ENCODE data around the gene PPP1R7. TPM values are rescaled to one million over a fixed set of nuclear protein-coding genes. Genes with fewer than 3 reads are reported as not detected.
A peak's percentile ranks its signal among the peaks of the same experiment; 100 is the strongest.

PPP1R7 gene
- total and polyA plus RNA-seq, 8 donors: 61.6 to 80.0 (median 71.3) TPM

DNA sequence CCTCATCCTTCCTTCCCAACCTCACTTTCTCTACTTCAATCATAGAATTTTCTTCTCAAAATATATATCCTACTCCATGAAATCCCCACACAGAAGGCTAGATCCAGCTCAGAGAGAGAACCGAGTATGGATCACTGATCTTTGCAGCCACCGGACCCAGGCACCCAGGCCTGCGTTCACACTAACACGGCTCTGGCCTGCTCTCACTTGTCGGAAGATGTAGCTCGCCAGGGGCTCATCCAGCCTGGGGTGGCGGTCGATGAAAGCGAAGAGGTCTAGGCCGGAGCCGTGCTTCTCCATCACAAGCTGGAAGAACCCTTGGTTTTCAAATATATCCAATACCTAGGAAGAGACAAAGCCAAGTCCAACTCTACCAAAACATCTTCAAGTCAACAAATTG lies 35.4 kb upstream of the PPP1R7 start:
- DNase-seq (peak in 1 of 4 donors; percentile 70), ATAC-seq (no peak)
- TF ChIP-seq, protein P1, sequence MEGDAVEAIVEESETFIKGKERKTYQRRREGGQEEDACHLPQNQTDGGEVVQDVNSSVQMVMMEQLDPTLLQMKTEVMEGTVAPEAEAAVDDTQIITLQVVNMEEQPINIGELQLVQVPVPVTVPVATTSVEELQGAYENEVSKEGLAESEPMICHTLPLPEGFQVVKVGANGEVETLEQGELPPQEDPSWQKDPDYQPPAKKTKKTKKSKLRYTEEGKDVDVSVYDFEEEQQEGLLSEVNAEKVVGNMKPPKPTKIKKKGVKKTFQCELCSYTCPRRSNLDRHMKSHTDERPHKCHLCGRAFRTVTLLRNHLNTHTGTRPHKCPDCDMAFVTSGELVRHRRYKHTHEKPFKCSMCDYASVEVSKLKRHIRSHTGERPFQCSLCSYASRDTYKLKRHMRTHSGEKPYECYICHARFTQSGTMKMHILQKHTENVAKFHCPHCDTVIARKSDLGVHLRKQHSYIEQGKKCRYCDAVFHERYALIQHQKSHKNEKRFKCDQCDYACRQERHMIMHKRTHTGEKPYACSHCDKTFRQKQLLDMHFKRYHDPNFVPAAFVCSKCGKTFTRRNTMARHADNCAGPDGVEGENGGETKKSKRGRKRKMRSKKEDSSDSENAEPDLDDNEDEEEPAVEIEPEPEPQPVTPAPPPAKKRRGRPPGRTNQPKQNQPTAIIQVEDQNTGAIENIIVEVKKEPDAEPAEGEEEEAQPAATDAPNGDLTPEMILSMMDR (IDR thresholded peaks at IDR 0.05): no peak
- no peak overlapping the region for H3K4me3 ChIP-seq
- intact Hi-C loops (cut with DNase I): no loop called here
- H3K27ac ChIP-seq: no peak overlapping the region
- H3K36me3 ChIP-seq: peaks cover 0 to 6% of the 10 kb centered on the region in 2 donors
- H3K4me1 ChIP-seq: no peaks in the 10 kb centered on the region
- no peaks in the 10 kb centered on the region for H3K27me3 ChIP-seq
- H3K9me3 ChIP-seq: no peaks in the 10 kb centered on the region

DNA sequence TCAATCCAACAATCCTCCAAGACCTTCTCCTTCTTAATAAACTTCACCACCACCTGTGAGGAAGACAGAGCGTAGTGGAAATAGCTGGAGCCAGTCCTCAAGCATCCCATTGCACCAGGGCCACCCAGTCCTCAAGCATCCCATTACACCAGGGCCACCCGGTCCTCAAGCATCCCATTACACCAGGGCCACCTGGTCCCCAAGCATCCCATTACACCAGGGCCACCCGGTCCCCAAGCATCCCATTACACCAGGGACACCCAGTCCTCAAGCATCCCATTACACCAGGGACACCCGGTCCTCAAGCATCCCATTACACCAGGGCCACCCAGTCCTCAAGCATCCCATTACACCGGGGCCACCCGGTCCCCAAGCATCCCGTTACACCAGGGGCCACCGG lies 34.9 kb upstream of the PPP1R7 start:
- TF ChIP-seq, protein P1 (IDR thresholded peaks at IDR 0.05): no peak
- intact Hi-C loops (cut with DNase I): no loop called here
- Histone ChIP-seq H3K4me3 (no peak overlapping the region), H3K36me3 (peaks cover 0 to 6% of the 10 kb centered on the region in 2 donors), H3K9me3 (no peaks in the 10 kb centered on the region), H3K4me1 (no peaks in the 10 kb centered on the region), H3K27ac (no peak overlapping the region), H3K27me3 (no peaks in the 10 kb centered on the region)
- ATAC-seq (no peak), DNase-seq (no peak)

DNA sequence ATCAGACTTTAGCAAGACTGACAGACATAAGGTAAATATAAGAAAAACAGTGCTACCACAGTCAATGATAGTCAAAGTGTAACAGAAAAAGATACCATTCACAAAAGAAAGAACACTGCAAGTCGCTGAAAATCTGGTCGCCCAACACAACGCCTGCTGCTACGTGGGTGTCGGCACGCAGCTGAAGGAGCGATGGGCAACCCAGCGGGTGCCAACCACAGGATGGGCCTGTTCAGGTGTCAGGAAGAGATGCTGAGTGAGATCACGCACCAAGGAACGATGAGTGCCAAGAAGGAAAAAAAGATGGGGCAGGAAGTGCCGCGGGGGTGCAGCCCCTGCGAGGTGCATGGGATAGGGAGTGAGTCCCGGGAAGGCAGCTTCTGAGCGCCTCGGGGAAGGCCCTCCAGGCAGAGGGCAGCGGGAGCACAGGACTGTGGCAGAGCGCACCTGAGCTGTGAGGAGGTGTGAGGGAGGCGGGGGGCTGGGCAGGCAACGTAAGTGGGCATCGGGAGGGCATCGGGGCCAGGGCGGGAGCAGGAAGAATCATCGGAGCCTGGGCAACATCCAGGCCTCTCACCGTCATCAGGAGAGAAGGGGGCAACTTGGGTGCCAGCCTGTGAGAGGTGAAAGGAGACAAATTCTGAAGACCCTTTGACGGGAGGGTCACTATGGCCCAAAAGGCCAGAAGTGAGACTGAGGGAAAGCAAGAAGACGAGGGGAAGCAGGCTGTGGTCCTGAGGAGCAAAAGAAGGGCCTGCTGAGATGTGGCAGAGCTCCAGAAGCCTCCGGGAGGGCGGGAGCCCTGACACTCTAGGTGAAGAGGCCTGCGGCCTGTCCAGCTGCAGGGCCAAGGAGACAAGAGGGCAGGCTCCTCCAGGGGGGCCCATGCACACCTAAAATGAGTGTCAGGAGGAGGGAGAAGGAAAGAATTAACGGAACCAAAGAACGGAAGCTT lies 33.4 kb upstream of the PPP1R7 start:
- no peaks in the 10 kb centered on the region for H3K4me1 ChIP-seq
- no peak overlapping the region for H3K4me3 ChIP-seq
- no peak for ATAC-seq
- DNase-seq: peak in 1 of 4 donors; percentile 67
- H3K27ac ChIP-seq: no peak overlapping the region
- TF ChIP-seq, protein P1 (IDR thresholded peaks at IDR 0.05): no peak
- peaks cover 0 to 6% of the 10 kb centered on the region in 2 donors for H3K36me3 ChIP-seq
- H3K9me3 ChIP-seq: no peaks in the 10 kb centered on the region
- no peaks in the 10 kb centered on the region for H3K27me3 ChIP-seq
- intact Hi-C loops (cut with DNase I): no loop called here

DNA sequence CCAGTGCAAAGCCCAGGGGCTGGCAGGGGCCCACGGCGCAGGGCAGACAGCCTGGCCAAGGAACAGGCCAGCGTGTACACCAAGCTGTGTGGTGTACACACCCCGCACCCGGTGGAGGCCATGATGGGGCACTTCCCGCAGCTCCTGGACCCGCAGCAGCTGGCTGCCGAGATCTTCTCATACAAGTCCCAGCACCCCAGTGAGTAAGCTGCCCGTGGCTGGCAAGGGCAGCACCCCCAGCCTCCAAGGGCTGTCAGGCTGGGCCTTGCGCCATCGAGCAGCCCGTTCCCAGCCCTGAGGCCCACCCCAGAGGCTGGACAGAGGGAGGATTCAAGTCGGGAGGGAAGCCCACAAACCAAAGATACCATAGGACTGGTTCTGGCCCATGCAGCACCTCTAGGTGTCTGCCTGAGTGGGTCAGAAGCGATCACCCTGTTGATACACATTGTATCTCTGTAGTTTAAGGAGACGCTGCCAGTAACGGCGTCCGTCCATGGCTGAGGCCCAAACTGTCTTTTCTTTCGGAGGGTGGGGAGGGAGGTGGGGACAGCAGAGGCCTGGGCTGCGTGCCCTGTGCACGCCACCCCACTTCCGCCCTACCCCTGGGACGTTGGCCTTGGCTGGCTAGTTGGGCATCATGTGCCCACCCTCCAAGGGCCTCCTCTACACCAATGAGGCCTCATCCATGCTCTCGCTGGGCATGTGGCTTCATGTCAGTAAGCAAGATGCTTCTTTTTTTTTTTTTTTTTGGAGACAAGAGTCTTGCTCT lies 31.3 kb upstream of the PPP1R7 start:
- Histone ChIP-seq H3K36me3 (peaks cover 0 to 16% of the 10 kb centered on the region in 2 donors), H3K9me3 (no peaks in the 10 kb centered on the region), H3K27me3 (no peaks in the 10 kb centered on the region), H3K27ac (no peak overlapping the region), H3K4me1 (no peaks in the 10 kb centered on the region), H3K4me3 (no peak overlapping the region)
- ATAC-seq (no peak), DNase-seq (peak in 1 of 4 donors; percentile 51)
- intact Hi-C loops (cut with DNase I): no loop called here
- TF ChIP-seq, protein P1 (IDR thresholded peaks at IDR 0.05): no peak

DNA sequence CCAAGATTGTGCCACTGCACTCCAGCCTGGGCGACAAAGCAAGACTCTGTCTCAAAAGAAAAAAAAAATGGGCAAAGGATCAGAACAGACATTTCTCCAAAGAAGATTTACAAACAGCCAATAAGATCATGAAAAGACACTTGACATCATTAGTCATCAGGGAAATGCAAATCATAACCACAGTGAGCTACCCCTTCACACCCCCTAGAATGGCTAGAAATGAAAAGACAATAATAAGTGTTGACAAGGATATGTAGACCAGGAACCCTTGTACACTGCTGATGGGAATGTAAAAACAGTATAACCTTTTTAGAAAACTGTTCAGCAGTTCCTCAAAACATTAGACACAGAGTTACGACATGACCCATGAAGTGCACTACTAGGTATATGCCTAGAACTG lies 29.8 kb upstream of the PPP1R7 start:
- Histone ChIP-seq H3K27me3 (no peaks in the 10 kb centered on the region), H3K27ac (no peak overlapping the region), H3K36me3 (peaks cover 0 to 15% of the 10 kb centered on the region in 2 donors), H3K9me3 (no peaks in the 10 kb centered on the region), H3K4me1 (no peaks in the 10 kb centered on the region), H3K4me3 (no peak overlapping the region)
- TF ChIP-seq, protein P1 (IDR thresholded peaks at IDR 0.05): no peak
- DNase-seq (no peak), ATAC-seq (no peak)
- intact Hi-C loops (cut with DNase I): no loop called here

All from left lung (tissue), 10 donors.